Measurements from ENCODE around the gene PREX1.

GRCh38 chr20:48826069-48826468 lies 1.7 kb downstream of the PREX1 start:
- TF ChIP-seq, protein P1, sequence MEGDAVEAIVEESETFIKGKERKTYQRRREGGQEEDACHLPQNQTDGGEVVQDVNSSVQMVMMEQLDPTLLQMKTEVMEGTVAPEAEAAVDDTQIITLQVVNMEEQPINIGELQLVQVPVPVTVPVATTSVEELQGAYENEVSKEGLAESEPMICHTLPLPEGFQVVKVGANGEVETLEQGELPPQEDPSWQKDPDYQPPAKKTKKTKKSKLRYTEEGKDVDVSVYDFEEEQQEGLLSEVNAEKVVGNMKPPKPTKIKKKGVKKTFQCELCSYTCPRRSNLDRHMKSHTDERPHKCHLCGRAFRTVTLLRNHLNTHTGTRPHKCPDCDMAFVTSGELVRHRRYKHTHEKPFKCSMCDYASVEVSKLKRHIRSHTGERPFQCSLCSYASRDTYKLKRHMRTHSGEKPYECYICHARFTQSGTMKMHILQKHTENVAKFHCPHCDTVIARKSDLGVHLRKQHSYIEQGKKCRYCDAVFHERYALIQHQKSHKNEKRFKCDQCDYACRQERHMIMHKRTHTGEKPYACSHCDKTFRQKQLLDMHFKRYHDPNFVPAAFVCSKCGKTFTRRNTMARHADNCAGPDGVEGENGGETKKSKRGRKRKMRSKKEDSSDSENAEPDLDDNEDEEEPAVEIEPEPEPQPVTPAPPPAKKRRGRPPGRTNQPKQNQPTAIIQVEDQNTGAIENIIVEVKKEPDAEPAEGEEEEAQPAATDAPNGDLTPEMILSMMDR (IDR thresholded peaks at IDR 0.05 in 8 of 11, conservative IDR thresholded peaks at IDR 0.05 in 3 of 11) = no peak
- TF ChIP-seq POLR2AphosphoS5 (IDR thresholded peaks at IDR 0.05) = no peak
- TF ChIP-seq POLR2A (IDR thresholded peaks at IDR 0.05) = no peak

Data from spleen (tissue), 7 donors.